GM15510 (cell line): ENCODE measurements around the gene ZPBP.

Source experiments
- POLR2A ChIP-seq: IDR thresholded peaks from 3 replicates; pipeline ENCODE4 v1.6.1; 2011; ENCODE audit warnings: borderline replicate concordance; ENCODE audit not compliant: insufficient read length; ENCODE audit errors: extremely low read depth

The ZPBP gene

GRCh38 chr7:50092579-50093491, at the start of gene ZPBP:
TSS of gene ZPBP (minus strand) at chr7:50093246. CDS start at chr7:50093194, 52 bp downstream.
- TF ChIP-seq POLR2A, result no peak

GRCh38 chr7:50142425-50143017, 49.5 kb upstream of the ZPBP start:
- TF ChIP-seq POLR2A, result no peak

- TF ChIP-seq POLR2A, result no peak
Observed at GRCh38 chr7:50141854-50142253, 48.8 kb upstream of the ZPBP start.

- no peak for TF ChIP-seq POLR2A
Observed at GRCh38 chr7:50141131-50141530, 48.1 kb upstream of the ZPBP start.

- TF ChIP-seq POLR2A, result no peak
Observed at GRCh38 chr7:50140688-50141087, 47.6 kb upstream of the ZPBP start.

GRCh38 chr7:50138101-50138500, 45.1 kb upstream of the ZPBP start:
- no peak for TF ChIP-seq POLR2A

- no peak for TF ChIP-seq POLR2A
Observed at GRCh38 chr7:50125766-50126165, 32.7 kb upstream of the ZPBP start.

GRCh38 chr7:50121286-50121685, 28.2 kb upstream of the ZPBP start:
- no peak for TF ChIP-seq POLR2A

GRCh38 chr7:50119815-50120637, 27.0 kb upstream of the ZPBP start:
- TF ChIP-seq POLR2A, result no peak

GRCh38 chr7:50112250-50112649, 19.2 kb upstream of the ZPBP start:
- no peak for TF ChIP-seq POLR2A

GRCh38 chr7:50101873-50102272, 8.8 kb upstream of the ZPBP start:
- TF ChIP-seq POLR2A, result no peak

- TF ChIP-seq POLR2A, result no peak
Observed at GRCh38 chr7:50095634-50096033, 2.6 kb upstream of the ZPBP start.

- TF ChIP-seq POLR2A, result no peak
Observed at GRCh38 chr7:50088463-50089129, 4.5 kb downstream of the ZPBP start.

GRCh38 chr7:50085344-50085743, 7.7 kb downstream of the ZPBP start:
- TF ChIP-seq POLR2A, result no peak
